Calu3 (cell line): ENCODE results near the gene ZFP42. TPM values are rescaled to one million over a fixed set of nuclear protein-coding genes. Genes with fewer than 3 reads are reported as not detected.
"Not testable (repeated sequence)": the region's sequence is repeated elsewhere in the genome, so short reads cannot be mapped to it uniquely, and the experiment has no call there.

Experiments
- BruUV-seq: library from RNA; stranded (reverse); fragments of 400-500 nt; replicated peaks from 2 replicates; lab custom pipeline; 2021; lab: Mats Ljungman, UMichigan
- CTCF ChIA-PET: fragments of 300-600 bp; sonication (Branson Sonifier 250); formaldehyde crosslinking; loops from one replicate; lab custom pipeline; 2022; ENCODE audit warnings: antibody characterized with exemption; lab: Charles Lee
- DNase-seq: peaks from one replicate; pipeline ENCODE4 v3.0.0; 2022
- H3K27ac Mint-ChIP-seq: one replicate; pipeline ENCODE4 v1.8.0; 2022; ENCODE audit warnings: mixed read lengths; ENCODE audit not compliant: unreplicated experiment
- H3K27me3 Mint-ChIP-seq: one replicate; pipeline ENCODE4 v1.8.0; 2022; ENCODE audit warnings: mixed read lengths; ENCODE audit not compliant: unreplicated experiment
- H3K36me3 Mint-ChIP-seq: one replicate; pipeline ENCODE4 v1.8.0; 2022; ENCODE audit warnings: mild to moderate bottlenecking, moderate library complexity, mixed read lengths; ENCODE audit not compliant: insufficient read depth, unreplicated experiment
- H3K4me1 Mint-ChIP-seq: one replicate; pipeline ENCODE4 v1.8.0; 2022; ENCODE audit warnings: mild to moderate bottlenecking, low read depth, mixed read lengths; ENCODE audit not compliant: unreplicated experiment
- H3K4me3 Mint-ChIP-seq: one replicate; pipeline ENCODE4 v1.8.0; 2022; ENCODE audit warnings: mild to moderate bottlenecking, low read depth, moderate library complexity, mixed read lengths; ENCODE audit not compliant: unreplicated experiment
- H3K9me3 Mint-ChIP-seq: one replicate; pipeline ENCODE4 v1.8.0; 2022; ENCODE audit warnings: low read depth, mixed read lengths; ENCODE audit not compliant: unreplicated experiment
- CTCF ChIP-seq: fragments of 200-600 bp; IDR thresholded peaks from one replicate; pipeline ENCODE4 v1.8.0; 2022; ENCODE audit warnings: antibody characterized with exemption; ENCODE audit not compliant: unreplicated experiment
- intact Hi-C: fragments of 100-400 bp; cut with micrococcal nuclease; formaldehyde crosslinking; loops from one replicate; pipeline ENCODE4 v1.10.0; 2022; ENCODE audit not compliant: unreplicated experiment
- total RNA-seq: library from RNA; stranded (reverse); gene quantifications from 2 replicates; pipeline ENCODE4 v1.2.3, GENCODE V29; 2022

ZFP42 gene
- total RNA-seq, 1 experiment from 2014 or later, result not detected

GRCh38 chr4:187993827-187994226 lies 1.7 kb upstream of the ZFP42 start:
- CTCF ChIA-PET, result no interaction called here
- no peaks in the 10 kb centered on the region for H3K36me3 Mint-ChIP-seq
- H3K27me3 Mint-ChIP-seq, result no peaks in the 10 kb centered on the region
- H3K9me3 Mint-ChIP-seq, result peaks cover 2% of the 10 kb centered on the region
- BruUV-seq, result no TSS peak
- no peak overlapping the region for H3K27ac Mint-ChIP-seq
- peaks cover 12% of the 10 kb centered on the region for H3K4me1 Mint-ChIP-seq
- H3K4me3 Mint-ChIP-seq, result no peak overlapping the region
- DNase-seq, result no peak
- intact Hi-C loops, result no loop called here
- TF ChIP-seq CTCF, result peak; percentile 16

GRCh38 chr4:187996502-187997177 lies 1.1 kb downstream of the ZFP42 start:
- DNase-seq, result no peak
- H3K36me3 Mint-ChIP-seq, result no peaks in the 10 kb centered on the region
- CTCF ChIA-PET, result no interaction called here
- H3K27ac Mint-ChIP-seq, result no peak overlapping the region
- no peaks in the 10 kb centered on the region for H3K27me3 Mint-ChIP-seq
- H3K4me1 Mint-ChIP-seq, result peaks cover 12% of the 10 kb centered on the region
- no peak for TF ChIP-seq CTCF
- intact Hi-C loops, result no loop called here
- H3K9me3 Mint-ChIP-seq, result peaks cover 2% of the 10 kb centered on the region
- H3K4me3 Mint-ChIP-seq, result no peak overlapping the region
- BruUV-seq, result no TSS peak

GRCh38 chr4:187997991-187998390 lies 2.4 kb downstream of the ZFP42 start:
- H3K27me3 Mint-ChIP-seq, H3K4me3 Mint-ChIP-seq, CTCF ChIA-PET, H3K36me3 Mint-ChIP-seq, DNase-seq, H3K27ac Mint-ChIP-seq, BruUV-seq, intact Hi-C loops, H3K9me3 Mint-ChIP-seq: not testable (repeated sequence)
- peaks cover 16% of the 10 kb centered on the region for H3K4me1 Mint-ChIP-seq

- Mint-ChIP-seq H3K27me3 (no peaks in the 10 kb centered on the region), H3K4me1 (peaks cover 14% of the 10 kb centered on the region), H3K4me3 (no peak overlapping the region), H3K27ac (no peak overlapping the region), H3K9me3 (no peaks in the 10 kb centered on the region), H3K36me3 (no peaks in the 10 kb centered on the region)
- TF ChIP-seq CTCF, result no peak
- intact Hi-C loops, result no loop called here
- no peak for DNase-seq
- CTCF ChIA-PET, result no interaction called here
- BruUV-seq, result no TSS peak
These were observed 3.9 kb downstream of the ZFP42 start for GRCh38 chr4:187999406-187999932.

GRCh38 chr4:188002323-188002722 lies 6.8 kb downstream of the ZFP42 start:
- no peaks in the 10 kb centered on the region for H3K36me3 Mint-ChIP-seq
- no peaks in the 10 kb centered on the region for H3K9me3 Mint-ChIP-seq
- CTCF ChIA-PET, result no interaction called here
- no peak for TF ChIP-seq CTCF
- no peak for DNase-seq
- no peaks in the 10 kb centered on the region for H3K27me3 Mint-ChIP-seq
- no peak overlapping the region for H3K4me3 Mint-ChIP-seq
- intact Hi-C loops, result no loop called here
- peaks cover 14% of the 10 kb centered on the region for H3K4me1 Mint-ChIP-seq
- H3K27ac Mint-ChIP-seq, result no peak overlapping the region
- BruUV-seq, result no TSS peak
